Posterior vena cava (tissue), 2 donors: ENCODE results near the gene EFCAB9. TPM values are rescaled to one million over a fixed set of nuclear protein-coding genes. Genes with fewer than 3 reads are reported as not detected.
"Not testable (repeated sequence)": the region's sequence is repeated elsewhere in the genome, so short reads cannot be mapped to it uniquely, and the experiment has no call there.

Experiments
- DNase-seq: peaks from one replicate; pipeline ENCODE4 v3.0.0-alpha.2; 2020; ENCODE audit warnings: low spot score
- intact Hi-C, 2 donors: fragments of 100-400 bp; cut with DNase I; formaldehyde crosslinking; loops; one replicate each; pipeline versions ENCODE4 v1.14.1 to v1.14.2; 2022 to 2023
- total RNA-seq, 2 donors: library from RNA; stranded (reverse); fragmentation: NEBNext Ultra II Directional; extraction: Animal tissue kit (Norgen Biotek cat#: 25700); gene quantifications; one replicate each; pipeline ENCODE4 v1.2.1, GENCODE V29; 2021
- donor health status: DM: yes; HTN: yes; CAD: no.
- donor health status: DM: yes; HTN: yes; CAD: no.

The EFCAB9 gene
- total RNA-seq, 2 donors from 2014 or later, result not detected

DNA sequence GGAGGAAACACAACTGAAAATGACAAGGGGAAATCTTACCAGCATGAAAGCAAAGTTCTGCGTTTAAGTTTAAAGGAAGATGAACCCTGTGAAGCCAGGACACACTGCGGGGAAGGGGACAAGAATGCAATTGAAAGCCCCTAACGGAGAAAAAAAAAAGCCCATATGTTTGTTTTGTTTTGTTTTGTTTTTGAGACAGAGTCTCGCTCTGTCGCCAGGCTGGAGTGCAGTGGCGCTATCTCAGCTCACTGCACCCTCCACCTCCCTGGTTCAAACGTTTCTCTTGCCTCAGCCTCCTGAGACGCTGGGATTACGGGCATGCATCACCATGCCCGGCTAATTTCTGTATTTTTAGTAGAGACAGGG is 8.9 kb upstream of the EFCAB9 start:
- intact Hi-C loops, result loop anchor here (5.0 to 10.0 kb wide), 2 partner anchors 78 to 270 kb away; no protein-coding TSS in a partner anchor
- no peak for DNase-seq

DNA sequence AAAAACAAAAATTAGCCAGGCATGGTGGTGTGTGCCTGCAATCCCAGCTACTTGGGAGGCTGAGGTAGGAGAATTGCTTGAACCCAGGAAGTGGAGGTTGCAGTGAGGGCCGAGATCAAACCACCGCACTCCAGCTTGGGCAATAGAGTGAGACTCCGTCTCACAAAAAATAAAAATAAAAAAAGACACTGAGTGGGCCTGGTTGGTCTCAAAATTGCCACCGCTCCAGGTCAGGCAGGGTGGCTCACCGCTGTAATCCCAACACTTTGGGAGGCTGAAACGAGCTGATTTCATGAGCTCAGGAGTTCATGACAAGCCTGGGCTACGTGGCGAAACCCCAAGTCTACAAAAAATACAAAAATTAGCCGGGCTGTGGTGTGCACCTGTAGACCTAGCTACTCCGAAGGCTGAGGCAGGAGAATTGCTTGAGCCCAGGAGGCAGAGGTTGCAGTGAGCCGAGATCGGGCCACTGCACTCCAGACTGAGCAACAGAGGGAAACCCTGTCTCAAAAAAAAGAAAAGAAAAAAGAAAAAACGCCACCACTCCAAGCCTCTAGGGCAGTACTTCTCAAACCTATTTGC is 7.8 kb upstream of the EFCAB9 start:
- no peak for DNase-seq
- intact Hi-C loops, result loop anchor here (5.0 to 10.0 kb wide), 2 partner anchors 79 to 271 kb away; no protein-coding TSS in a partner anchor

- peak; percentile 90 for DNase-seq
- intact Hi-C loops, result loop anchor here (2.0 to 10.0 kb wide), 3 partner anchors 80 to 273 kb away; no protein-coding TSS in a partner anchor
These were observed 6.6 kb upstream of the EFCAB9 start for GRCh38 chr5:172187118-172188032.

- intact Hi-C loops, result loop anchor here (2.0 to 10.0 kb wide), 3 partner anchors 81 to 273 kb away; no protein-coding TSS in a partner anchor
- peak; percentile 97 for DNase-seq
These were observed 5.7 kb upstream of the EFCAB9 start, which contains the start of gene STK10 for GRCh38 chr5:172188033-172188892. STK10 (minus strand) TSS chr5:172188224; CDS start chr5:172188042, 182 bp downstream.

- no peak for DNase-seq
- intact Hi-C loops, result loop anchor here (2.0 to 10.0 kb wide), 3 partner anchors 82 to 274 kb away; no protein-coding TSS in a partner anchor
These were observed 4.9 kb upstream of the EFCAB9 start for GRCh38 chr5:172188893-172189692.

- intact Hi-C loops, result loop anchor here (2.0 to 10.0 kb wide), 3 partner anchors 82 to 275 kb away; no protein-coding TSS in a partner anchor
- DNase-seq, result no peak
These were observed 4.2 kb upstream of the EFCAB9 start for GRCh38 chr5:172189693-172190296.

DNA sequence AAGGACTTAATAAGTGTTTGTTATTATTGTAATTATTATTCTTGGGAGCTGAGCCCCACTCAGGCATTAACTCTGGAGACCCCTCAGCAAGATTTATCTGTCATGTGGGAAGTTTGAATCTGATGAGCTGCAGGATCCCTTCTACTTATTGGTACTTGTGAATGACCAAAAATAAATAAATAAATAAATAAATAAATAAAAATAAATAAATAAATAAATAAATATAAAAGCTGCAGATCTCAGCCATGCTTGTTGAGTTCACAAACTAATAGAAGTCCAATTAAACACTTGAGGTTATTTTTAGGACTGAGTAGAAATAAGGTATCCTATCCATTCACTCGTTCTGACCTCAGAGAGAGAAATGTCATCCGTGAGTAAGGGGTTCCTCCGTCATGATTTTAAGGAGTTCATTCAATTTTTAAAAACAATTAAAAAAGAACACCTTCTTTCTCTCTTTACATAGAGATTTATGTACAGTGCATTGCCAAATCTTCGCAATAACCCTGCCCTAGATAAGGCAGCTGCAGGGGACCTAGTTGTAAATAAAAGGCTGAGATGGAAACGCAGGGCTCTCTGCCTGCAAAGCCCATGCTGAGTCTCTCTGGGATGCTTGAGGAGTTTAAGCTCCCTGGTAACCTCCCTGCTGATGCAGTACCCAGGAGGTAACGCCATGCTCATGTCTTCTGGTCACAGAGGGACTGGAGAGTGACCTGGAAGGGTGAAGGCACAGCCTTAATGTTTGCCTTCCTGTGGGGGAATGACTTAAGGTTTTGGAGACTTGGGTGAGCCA is 1.2 kb downstream of the EFCAB9 start:
- DNase-seq, result no peak
- intact Hi-C loops, result no loop called here

DNA sequence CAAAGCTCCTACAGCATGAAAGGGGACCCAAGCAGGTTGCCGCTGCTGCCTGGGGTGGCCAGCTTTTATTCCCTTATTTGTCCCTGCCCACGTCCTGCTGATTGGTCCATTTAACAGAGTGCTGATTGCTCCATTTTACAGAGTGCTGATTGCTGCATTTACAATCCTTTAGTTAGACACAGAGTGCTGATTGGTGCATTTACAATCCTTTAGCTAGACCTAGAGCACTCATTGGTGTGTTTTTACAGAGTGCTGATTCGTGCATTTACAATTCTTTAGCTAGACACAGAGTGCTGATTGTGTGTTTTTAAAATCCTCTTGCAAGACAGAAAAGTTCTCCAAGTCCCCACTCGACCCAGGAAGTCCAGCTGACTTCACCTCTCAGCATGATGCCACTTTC is 3.8 kb downstream of the EFCAB9 start:
- DNase-seq, intact Hi-C loops: not testable (repeated sequence)

DNA sequence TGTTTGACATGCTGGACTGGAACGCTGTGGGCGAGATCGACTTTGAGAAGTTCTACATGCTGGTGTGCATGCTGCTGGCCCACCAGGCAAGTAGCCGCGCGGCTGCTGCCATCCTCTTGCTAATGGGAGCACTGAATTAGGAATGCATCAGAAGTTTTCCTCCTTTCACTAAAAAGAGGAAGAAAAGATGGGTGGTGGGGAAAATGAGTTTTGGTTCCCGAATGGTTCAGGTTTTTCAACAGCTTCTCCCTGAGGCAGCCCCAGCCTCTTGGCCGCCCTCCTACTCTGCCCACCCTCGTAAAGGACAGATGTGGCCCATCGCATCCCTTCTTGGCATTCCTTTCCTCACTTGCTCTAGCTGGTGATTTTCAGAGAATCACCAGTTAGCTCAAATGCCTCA is 5.5 kb downstream of the EFCAB9 start:
- intact Hi-C loops, result no loop called here
- DNase-seq, result no peak

DNA sequence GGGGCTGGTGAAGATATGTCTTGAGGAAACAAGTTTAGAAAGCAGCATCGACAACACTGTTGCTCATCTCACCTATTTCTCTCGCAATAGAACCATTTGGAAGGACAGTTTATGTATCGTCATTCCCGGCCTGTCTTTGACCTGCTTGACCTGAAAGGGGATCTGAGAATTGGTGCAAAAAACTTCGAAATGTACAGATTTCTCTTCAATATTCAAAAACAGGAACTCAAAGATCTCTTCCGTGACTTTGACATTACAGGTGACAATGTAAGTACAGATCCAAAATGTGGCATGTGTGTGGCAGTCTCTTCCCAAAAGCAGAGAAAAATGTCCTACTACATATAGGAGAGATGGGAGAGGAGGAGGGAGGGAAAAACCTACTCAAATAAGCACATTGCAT is 6.5 kb downstream of the EFCAB9 start:
- intact Hi-C loops, result no loop called here
- DNase-seq, result no peak

GRCh38 chr5:172205984-172206383 is 12.0 kb downstream of the EFCAB9 start:
- intact Hi-C loops, result not testable (repeated sequence)

DNA sequence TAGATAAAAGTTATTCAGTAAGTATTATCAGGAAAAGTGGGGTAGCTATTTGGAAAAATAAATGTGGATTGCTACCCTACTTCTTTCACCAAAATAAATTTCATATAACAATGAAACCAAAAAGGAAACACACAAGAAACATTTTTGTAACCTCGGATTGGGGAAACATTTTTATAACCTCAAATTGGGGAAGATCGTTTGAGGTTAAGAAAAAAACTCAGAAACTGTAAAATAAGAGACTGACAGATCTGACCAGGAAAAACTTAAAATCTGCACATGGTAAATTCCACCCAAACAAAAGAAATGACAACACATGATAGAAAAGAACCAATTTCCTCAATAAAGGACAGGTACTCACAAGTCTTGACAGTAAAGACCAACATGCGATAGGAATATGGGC is 13.5 kb downstream of the EFCAB9 start:
- intact Hi-C loops, result no loop called here
- no peak for DNase-seq

More at GRCh38 chr5:172205984-172206383, 12.0 kb downstream of the EFCAB9 start:
- DNase-seq, result not testable (repeated sequence)

GRCh38 chr5:172209714-172210113 is 15.7 kb downstream of the EFCAB9 start:
- intact Hi-C loops, result no loop called here
- no peak for DNase-seq

DNA sequence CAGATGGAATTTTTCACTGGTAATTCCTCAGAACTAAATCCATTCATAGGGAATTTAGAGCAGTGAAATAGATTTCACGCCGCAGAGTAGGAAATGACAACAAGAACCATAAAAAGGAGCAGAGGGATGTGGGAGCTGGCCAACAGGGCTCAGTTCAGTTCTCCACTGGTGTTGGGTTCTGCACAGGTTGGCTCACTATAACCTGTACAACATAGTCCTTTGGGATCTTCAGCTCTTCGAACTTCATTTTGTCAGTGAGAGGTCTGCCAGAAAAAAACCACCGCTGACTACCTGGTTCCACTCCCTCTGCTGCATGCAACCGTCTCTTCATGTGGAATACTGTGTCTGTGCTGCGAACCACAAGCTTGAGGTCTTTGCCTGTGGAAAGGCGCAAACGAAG is 17.7 kb downstream of the EFCAB9 start:
- intact Hi-C loops, result no loop called here
- DNase-seq, result no peak

GRCh38 chr5:172213126-172213525 is 19.2 kb downstream of the EFCAB9 start:
- intact Hi-C loops, result no loop called here
- DNase-seq, result no peak

DNA sequence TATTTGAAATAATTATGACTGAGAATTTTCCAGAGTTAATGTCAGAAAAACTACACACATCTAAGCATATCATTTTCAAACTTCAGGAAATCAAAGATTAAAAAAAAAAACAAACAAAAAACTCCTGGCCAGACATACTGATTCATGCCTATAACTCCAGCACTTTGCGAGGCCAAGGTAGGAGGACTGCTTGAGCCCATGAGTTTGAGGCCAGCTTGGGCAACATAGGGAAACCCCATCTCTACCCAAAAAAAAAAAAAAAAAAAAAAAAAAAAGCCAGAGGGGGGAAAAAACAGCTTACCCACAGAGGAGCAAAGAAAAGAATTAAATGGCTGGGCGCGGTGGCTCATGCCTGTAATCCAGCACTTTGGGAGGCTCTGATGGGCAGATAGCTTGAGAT is 22.4 kb downstream of the EFCAB9 start:
- no peak for DNase-seq
- intact Hi-C loops, result no loop called here

DNA sequence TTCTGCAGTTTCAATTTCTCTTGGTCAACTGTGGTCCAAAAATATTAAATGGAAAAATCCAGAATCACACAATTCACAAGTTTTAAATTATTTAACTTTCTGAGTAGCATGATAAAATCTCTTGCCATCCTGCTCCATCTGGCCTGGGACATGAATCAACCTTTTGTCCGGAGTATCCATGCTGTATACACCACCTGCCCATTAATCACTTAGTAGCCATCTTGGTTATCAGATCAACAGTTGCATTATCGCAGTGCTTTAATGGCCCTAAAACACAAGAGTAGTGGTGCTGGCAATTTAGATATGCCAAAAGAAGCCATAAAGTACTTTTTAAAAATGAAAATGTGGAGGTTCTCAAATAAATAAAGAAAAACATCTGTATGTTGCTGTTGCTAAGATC is 25.3 kb downstream of the EFCAB9 start:
- intact Hi-C loops, result no loop called here

More for the DNA sequence above, 25.3 kb downstream of the EFCAB9 start:
- DNase-seq, result no peak
